ENCODE data around the gene MAP3K3.
A peak's percentile ranks its signal among the peaks of the same experiment; 100 is the strongest.
"Not testable (repeated sequence)": the region's sequence is repeated elsewhere in the genome, so short reads cannot be mapped to it uniquely, and the experiment has no call there.

MAP3K3 gene

GRCh38 chr17:63706336-63707082, 84.3 kb downstream of the MAP3K3 start:
- DNase-seq (ENCODE audit: low spot score), result no peak

DNA sequence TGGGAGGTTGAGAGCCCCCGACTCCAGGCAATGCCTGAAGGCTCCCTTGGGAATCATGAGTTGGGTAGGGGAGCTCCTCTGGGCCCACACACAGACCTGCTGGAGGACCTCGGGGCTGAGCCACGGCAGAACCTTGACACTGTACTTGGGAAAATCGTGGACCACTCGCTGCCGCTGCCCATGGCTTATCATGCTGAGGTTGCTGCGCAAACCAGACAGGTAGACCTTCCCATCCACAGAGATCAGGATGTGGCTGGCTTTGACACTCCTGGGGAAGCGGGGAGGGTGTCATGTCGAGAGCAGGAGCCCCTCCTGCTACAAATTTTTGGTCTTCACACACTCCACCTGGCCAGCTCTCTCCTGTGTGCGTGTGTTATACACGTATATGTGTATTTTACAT, 84.9 kb downstream of the MAP3K3 start:
- no peak for DNase-seq (ENCODE audit: low spot score)

DNA sequence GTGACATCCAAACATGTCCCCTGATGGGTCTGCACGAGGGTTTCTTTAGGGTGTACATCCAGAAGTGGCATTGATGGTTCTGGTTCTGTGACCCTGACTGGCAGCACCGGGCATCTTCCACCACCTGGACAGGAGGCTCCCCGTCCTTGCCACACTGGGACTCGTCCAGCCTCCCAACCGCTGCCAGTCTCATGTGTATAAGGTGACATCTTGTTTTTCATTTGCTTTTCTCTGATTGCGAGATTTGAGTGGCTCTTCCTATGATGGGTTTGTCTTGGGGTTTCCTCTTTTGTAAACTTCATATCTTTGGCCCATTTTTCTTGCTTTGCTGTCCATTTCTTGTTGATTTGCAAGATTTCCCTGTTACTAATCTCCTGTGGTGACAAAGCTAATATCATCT, 86.9 kb downstream of the MAP3K3 start:
- no peak for DNase-seq (ENCODE audit: low spot score)

DNA sequence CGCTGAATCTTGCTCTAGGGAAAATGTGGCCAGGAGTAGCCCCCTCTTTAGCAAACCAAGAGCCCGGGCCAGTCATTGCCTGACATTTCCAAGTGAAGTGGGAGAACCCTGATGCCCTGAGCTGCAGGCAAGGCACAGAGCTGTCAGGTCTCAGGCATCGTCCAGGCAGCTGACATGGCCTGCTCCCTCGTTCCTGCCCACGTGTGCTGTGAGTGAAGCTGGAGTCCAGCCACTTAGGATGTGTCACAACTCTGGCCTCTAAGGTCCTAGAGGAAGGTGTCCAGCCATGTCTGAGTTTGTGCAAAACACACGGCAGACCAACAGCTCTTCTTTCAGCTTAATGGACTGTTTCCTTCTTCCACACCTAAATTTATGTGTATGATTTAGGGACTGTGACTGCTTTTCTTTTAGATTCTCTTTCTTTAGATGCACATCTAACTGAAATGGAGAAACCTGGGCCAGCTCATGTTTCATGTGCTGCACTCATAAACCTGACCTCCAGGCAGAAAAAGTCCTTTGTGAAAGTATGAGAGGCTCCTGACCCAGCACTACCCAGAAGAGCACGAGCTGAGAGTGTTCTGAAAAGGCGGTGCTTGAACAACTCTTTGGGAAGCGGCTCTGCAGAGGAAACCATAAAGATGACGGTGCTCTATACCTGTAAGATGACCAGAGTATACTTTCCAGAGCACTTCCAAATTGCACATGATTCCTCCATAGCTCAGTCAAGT, 92.5 kb downstream of the MAP3K3 start:
- DNase-seq (ENCODE audit: low spot score), result no peak

DNA sequence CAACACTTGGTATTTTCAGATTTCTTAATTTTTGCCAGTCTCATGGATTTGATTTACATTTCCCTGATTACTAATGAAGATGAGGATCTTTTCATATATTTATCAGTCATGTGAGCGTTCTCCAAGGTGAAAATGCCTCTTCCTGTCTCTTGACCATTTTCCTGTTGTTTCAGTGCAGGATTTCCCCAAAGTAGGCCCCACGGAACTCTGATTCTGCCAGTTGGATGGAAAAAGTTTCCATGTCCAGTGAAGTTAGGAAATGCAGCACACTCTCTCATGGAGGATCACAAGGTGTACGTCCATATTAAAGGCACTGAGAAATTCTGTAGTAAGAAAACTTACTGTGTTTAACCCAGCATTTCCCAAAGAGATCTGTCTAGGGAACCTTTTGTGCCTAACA, 94.2 kb downstream of the MAP3K3 start:
- no peak for DNase-seq (ENCODE audit: low spot score)

DNA sequence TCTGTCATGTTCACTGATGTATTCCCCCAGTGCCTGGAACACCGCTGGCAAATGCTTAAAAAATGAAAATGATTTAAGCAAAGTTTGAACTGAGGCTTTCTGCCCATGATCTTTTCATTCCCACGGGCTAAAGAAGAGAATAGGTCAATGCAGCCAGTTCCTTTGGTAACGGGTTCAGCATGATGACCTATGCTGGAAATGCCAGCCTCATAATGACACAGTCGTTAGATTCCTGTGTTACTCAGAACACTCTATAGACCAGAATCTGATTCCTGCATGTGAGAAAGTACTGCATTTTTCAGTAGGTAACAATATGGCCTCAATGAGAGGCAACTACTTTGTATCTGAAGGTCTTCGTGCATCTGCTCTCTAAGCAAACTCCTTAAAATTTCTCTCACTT, 96.8 kb downstream of the MAP3K3 start:
- no peak for DNase-seq (ENCODE audit: low spot score)

DNA sequence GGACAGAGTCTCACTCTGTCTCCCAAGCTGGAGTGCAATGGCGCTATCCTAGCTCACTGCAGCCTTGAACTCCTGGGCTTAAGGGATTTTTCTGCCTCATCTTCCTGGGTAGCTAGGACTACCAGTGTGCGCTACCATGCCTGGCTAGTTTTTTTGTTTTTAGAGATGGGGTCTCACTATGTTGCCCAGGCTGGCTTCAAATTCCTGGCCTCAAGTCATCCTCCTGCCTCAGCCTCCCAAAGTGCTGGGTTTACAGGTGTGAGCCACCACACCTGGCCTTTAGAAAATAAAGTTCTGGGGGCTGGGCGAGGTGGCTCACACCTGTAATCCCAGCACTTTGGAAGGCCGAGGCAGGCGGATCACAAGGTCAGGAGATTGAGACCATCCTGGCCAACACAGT, 98.0 kb downstream of the MAP3K3 start:
- not testable (repeated sequence) for DNase-seq (ENCODE audit: low spot score)

DNA sequence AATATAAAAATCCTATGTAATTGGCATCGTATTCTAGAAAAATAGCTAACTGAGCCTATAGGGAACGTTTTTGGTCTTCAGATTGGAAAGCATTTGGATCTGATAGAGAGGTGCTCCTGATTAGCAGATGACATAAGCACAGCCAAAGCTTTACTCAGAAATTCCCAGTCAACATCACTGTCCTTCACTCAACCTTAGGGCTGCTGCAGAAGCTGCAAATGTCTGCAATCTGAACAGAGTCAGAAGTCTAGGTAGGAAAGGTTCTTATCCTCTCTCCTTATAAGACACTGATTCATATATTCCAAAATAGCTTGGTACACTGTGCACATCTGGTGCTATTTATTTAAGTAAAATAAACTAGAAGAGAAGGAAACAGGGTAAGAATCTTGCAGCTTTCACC, 100.2 kb downstream of the MAP3K3 start:
- no peak for DNase-seq (ENCODE audit: low spot score)

- DNase-seq (ENCODE audit: low spot score), result no peak
These were observed 113.5 kb downstream of the MAP3K3 start for GRCh38 chr17:63735691-63736090.

GRCh38 chr17:63740464-63741142, 118.4 kb downstream of the MAP3K3 start:
- no peak for DNase-seq (ENCODE audit: low spot score)

DNA sequence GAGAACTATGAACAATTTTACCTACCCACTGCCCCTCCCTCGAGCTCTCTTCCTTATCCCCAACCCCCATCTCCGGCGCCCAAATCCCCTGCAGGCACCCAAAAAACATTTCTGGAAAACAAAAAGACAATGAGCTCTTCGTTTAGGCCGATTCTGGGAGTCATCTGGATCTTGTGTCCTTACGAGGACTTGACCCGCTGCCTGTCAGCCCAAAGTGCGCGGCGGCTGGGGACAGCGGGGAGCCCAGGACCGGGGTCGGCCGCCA, 118.9 kb downstream of the MAP3K3 start:
- no peak for DNase-seq (ENCODE audit: low spot score)

DNA sequence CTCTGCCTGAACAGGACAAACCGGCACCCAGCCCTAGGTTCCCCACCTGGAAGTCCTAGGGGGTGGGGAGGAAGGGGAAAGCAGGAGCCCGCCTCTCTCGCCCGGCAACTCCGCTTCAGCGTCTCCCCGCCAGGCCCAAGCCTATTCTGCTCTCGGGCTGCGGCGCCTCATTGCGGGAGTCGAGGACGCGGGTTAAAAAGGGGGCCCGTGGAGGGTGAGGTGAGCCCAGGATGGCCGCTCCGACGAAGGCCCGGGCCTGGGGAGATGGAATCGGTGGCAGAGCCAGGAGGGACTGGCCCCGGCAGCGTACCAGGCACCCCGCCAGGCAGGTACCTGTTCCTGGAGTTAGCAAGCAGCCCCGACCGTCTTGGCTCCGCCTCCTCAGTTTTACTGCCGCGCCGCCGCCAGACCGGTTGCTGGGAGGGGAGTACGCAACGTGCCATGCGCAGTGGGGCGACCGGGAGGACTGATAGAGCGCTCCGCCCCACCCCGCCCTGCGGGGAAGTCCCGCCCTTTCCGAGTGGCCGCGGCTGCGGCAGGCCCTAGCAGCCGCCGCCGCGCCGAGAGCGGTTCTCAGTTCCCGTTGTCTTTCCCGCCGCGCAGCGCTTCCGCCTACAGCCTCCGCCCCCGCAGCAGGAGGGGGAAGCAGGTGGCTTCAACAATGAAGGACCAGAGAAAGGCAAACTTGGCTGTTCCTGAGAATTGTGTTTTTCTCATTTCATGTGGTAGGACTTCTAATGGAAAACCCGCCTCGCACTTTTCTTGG, 119.4 kb downstream of the MAP3K3 start, which contains the start of gene STRADA:
Gene STRADA (minus strand): TSS at position 392 of the 766 bp plus-strand sequence. CDS start 13,430 bp downstream, outside the sequence.
- peak; percentile 98 for DNase-seq (ENCODE audit: low spot score)

Measured in Ammon's horn (tissue), 1 donor.